HG02870 (cell line): ENCODE results near the gene GGT1.
"Not testable (repeated sequence)": the region's sequence is repeated elsewhere in the genome, so short reads cannot be mapped to it uniquely, and the experiment has no call there.

Experiments
- ATAC-seq: cut with Tn5 transposase; IDR thresholded peaks from one replicate; pipeline ENCODE4 v1.9.1; 2021; ENCODE audit warnings: mild to moderate bottlenecking, moderate library complexity; ENCODE audit not compliant: unreplicated experiment

Gene GGT1

DNA sequence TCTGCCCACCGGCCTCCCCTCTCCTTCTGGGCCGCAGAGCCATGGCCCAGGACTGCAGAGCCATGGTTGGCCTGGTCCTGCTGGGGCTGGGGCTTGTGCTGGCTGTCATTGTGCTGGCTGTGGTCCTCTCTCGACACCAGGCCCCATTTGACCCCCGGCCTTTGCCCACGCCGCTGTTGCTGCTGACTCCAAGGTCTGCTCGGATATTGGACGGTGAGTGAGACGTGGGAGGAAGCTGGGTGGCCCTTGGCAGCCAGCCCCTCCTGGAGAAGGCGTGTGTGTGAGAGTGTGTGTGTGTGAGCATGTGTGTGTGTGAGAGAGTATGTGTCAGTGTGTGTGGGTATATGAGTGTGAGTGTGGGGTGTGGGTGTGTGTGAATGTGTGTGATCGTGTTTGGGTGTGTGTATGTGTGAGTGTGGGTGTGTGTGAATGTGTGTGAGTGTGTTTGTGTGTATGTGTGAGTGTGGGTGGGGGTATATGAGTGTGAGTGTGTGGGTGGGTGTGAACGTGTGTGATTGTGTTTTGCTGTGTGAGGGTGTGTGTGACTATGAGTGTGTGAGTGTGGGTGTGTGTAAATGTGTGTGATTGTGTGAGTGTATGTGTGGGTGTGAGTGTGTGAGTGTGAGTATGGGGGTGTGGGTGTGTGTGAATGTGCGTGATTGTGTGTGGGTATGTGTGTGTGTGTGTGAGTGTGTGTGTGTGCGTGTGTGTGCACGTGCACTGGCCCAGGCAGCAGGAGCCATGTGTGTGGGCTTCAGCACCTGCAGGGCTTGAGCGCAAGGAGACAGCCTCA, 30.4 kb downstream of the GGT1 start:
- ATAC-seq, result not testable (repeated sequence)

DNA sequence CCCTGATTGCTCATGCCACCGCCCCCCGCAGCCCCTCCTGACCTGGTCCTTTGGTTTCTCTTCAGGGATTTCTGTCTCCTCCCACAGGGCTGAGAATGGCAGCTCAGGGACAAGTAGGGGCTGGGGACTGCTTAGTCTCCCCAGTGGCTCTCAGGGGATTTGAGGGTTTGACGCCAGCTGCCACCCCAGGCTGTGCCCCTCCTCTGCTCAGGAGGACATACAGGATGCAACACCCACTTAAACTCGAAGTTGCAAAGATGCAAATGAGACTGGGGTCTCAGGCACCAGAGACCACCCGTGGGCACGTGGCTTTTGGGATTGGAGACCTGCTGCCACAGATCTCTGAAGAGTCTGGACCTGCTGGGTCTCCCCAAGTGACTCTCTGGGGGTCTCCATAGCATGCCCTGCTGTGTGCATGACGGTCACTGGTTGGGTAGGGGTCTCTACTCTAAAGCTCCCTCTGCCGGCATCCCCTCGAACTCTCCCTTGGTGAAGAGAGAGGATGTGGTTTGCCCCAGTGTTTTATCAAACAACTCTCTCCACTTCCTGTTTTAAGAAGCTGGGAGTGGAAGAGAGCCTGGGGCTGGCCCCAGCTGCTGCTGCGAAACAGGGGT, 31.9 kb downstream of the GGT1 start:
- not testable (repeated sequence) for ATAC-seq

DNA sequence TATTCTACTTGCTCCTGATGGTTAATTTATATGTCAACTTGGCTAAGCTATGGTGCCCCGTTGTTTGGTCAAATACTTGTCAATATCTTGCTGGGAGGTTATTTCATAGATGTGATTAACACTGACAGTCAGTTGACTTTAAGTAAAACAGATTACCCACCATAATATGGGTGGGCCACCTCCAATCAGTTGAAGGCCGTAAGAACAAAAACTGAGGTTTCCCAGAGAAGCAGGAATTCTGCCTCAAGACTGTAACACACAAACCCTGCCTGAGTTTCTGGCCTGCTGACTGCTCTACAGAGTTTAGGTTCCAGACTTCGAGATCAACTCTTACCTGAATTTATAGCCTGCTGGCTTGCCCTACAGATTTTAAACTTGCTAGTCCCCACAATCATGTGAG, 33.5 kb downstream of the GGT1 start:
- ATAC-seq, result not testable (repeated sequence)

DNA sequence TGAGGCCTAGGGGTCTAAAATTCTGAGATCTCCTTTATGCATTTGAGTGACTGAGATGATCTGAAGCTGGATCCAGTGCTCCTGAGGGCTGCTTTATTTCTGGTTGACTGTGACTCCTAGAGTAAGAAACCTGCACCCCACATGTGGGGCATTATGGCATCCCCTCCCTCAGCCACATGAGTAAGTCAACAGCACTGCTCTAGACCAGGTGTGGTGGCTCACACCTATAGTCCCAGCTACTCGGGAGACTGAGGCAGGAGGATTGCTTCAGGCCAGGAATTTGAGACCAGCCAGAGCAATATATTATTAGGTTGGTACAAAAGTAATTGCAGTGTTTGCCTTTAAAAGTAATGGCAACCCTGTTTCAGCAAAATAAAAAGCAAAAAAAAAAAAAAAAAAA, 39.3 kb downstream of the GGT1 start:
- not testable (repeated sequence) for ATAC-seq

DNA sequence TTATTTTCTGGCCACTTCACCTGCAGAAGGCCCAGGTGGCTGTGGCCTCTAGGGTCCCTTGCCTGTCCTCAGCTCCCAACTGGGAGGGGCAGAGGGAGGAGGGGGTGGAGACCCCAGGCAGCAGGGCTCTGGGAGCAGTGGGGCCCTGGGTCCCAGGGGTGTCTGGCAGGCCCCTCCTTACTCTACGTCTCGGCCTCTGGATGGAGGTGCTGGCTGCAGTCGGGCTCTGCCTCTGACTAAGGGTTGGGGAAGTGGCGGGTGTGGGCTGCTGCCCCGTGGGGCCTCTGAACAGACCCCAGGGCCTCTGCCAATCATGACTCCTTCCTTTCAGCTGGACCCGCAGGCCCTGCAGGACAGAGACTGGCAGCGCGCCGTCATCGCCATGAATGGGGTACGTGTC, 41.4 kb downstream of the GGT1 start:
- not testable (repeated sequence) for ATAC-seq

DNA sequence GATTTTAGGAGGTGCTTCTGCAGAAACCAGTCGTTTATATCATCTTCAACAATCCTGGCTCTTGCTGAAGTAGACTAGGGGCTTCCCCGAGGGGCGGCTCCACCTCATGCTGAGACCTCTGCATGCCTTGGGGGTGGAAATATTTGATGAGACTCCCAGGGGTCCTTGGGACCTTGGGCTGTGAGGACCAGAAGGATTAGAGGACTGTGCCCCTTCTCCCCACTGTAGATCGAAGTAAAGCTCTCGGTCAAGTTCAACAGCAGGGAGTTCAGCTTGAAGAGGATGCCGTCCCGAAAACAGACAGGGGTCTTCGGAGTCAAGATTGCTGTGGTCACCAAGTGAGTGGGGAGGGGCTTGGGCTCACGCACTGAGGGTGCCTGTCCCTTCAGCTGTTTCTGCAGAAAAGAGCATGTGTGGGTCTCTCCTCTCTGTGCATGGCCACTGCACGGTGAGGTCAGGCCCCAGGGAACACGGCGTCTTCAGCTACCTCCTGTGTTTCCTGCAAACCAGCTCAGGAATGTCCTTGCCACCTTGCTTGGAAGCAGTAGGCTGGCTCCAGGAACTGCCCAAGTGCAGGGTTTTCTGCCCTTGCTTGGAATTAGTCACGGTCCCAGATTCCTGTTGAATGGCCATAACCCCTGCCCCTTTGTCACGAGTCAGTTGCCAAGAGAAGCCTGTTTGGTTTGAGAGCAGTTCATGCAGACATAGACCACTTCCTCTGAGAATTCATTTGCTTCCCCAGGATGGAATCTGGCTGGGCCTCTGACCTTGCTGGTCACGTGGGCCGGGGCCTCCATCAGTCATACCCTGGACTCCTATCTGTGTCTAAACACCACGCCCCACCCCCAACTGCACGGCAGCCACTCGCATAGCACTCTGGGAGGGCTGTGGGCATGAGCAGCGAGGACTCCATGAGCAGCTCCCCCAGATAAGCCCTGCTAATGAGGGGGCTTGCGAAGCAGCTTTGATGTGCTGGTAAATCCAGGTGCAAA, 42.7 kb downstream of the GGT1 start:
- ATAC-seq, result not testable (repeated sequence)

DNA sequence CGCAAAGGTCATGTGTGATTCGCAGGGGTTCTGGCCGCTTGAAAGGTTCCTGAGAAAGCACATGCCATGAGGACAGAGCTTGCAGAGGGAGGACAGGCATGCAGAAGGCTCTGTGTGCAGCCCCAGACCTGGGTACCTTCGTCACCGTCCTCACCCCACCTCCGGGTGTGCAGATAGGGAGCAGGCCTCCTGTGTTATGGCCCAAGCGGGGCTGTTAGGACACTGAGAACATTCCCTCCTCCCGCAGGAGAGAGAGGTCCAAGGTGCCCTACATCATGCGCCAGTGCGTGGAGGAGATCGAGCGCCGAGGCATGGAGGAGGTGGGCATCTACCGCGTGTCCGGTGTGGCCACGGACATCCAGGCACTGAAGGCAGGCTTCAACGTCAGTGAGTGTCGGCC, 43.8 kb downstream of the GGT1 start:
- ATAC-seq, result not testable (repeated sequence)

DNA sequence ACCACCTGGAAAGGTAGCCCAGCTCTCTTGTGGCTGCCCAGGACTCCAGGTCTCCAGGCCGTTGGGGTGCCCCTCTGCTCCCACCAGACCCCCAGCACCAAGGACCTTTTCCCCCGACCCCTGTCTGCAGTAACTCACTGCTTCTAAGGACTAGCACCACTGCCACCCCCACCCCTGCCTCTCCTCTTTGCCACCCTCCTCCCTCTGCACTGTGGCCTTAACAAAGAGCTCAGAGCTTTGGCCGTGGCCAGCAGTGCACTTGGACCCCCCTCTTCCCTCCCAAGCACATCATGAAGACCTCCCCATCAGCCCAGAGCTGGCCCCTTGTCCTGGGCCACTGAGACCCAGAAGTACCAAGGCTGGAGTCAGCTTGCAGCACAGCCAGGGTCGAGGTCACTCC, 46.4 kb downstream of the GGT1 start:
- ATAC-seq, result not testable (repeated sequence)

DNA sequence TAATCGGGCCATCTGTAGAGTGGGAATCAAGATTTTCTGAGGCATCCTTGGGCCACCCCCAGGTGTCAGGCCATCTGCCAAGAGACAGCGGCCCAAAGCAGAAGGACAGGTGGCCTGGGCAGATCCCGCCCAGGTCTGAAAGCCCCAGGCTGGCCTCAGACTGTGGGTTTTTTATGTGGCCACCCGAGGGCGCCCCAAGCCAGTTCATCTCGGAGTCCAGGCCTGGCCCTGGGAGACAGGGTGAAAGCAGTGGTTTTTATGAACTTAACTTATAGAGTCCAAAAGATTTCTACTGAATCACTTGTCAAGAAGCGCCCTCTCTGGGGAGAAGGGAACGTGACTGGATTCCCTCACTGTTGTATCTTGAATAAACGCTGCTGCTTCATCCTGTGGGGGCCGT, 47.9 kb downstream of the GGT1 start:
- ATAC-seq, result not testable (repeated sequence)

DNA sequence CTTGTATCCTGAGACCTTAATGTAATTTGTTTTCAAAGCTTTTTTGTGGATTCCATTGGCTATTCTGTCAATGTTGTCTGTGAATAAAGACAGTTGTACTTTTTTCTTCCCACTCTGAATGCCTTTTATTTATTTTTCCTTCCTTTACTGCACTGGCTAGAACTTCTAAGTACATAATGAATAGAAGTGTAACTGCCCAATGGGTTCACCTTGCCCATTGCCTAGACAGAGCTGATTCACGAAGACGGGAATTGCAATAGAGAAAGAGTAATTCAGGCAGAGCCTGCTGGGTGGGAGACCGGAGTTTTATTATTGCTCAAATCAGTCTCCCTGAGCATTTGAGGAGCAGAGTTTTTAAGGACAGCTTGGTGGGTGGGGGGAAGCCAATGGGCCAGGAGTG, 62.4 kb downstream of the GGT1 start:
- not testable (repeated sequence) for ATAC-seq

DNA sequence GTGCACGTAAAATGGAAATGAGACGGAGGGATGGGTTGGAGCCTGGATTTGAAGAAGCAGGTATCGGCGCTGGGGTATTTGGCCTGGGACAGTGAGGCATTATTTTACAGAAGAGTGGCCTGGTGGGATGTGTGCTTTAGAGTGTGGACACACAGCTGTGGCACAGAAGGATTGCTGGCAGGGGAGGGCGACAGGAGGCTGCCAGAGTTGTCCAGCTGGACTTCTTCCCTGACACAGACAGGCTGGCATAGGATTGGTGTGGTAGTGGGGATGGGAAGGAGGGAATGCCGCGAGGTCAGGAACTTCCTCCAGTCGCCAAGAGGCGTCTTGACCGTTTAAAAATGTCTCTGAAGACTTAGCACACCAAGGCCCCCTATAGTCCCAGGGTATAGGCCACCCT, 64.9 kb downstream of the GGT1 start:
- ATAC-seq, result not testable (repeated sequence)

DNA sequence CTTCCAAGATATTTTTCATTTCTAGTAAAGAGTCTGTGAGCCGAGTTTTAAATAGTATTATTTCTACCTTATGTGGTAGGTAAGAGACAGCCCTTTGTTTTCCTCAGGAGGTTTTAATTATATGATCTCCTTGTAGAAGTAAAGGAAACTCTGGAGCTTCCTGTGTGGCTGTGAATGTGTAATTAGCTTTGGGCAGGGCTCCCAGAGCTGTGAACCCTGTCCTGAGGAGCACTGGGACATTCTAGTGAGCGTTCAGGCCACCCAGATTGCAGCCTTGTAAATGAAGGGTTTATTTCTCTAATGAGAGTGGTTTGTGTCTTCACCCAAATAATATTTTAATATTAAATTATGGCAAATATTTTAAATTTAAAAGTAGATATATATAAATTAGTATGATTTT, 69.5 kb downstream of the GGT1 start:
- not testable (repeated sequence) for ATAC-seq
